ENCODE measurements around the gene NXPH4.

DNA sequence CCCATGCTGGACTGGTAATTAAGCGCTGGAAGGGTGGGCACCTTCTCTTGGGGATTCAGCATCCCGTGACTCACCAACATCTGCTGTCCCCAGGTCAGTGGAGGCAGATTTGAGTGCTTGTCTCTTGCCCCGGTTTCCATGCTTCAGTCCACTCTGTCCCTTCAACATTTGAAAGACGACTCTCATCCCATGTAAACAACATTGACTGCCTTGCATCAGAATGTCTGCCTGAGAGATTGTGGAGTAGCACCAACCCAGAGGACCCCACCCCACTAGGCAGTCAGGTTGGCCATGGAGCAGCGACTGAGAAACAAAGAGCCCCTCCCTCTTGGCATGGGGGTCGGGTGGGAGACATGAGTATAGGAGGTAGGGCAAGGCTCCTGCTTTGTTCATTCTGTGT is 39.3 kb downstream of the NXPH4 start:
- TF ChIP-seq, protein P1, sequence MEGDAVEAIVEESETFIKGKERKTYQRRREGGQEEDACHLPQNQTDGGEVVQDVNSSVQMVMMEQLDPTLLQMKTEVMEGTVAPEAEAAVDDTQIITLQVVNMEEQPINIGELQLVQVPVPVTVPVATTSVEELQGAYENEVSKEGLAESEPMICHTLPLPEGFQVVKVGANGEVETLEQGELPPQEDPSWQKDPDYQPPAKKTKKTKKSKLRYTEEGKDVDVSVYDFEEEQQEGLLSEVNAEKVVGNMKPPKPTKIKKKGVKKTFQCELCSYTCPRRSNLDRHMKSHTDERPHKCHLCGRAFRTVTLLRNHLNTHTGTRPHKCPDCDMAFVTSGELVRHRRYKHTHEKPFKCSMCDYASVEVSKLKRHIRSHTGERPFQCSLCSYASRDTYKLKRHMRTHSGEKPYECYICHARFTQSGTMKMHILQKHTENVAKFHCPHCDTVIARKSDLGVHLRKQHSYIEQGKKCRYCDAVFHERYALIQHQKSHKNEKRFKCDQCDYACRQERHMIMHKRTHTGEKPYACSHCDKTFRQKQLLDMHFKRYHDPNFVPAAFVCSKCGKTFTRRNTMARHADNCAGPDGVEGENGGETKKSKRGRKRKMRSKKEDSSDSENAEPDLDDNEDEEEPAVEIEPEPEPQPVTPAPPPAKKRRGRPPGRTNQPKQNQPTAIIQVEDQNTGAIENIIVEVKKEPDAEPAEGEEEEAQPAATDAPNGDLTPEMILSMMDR (IDR thresholded peaks at IDR 0.05): no peak
- TF ChIP-seq POLR2A (IDR thresholded peaks at IDR 0.05): no peak

All from adrenal gland (tissue), 5 donors.